Esophagus squamous epithelium (tissue), 5 donors: Measurements from ENCODE around the gene NUP98. TPM values are rescaled to one million over a fixed set of nuclear protein-coding genes. Genes with fewer than 3 reads are reported as not detected.
A peak's percentile ranks its signal among the peaks of the same experiment; 100 is the strongest.

Experiments used
- DNase-seq: peaks from one replicate; lab custom pipeline; 2025; lab: John Stamatoyannopoulos, UW
- H3K27ac ChIP-seq, 4 donors: fragments of 200-600 bp; sonication (generic); one replicate each; pipeline ENCODE4 v1.5.1; 2016 to 2019; ENCODE audit warnings: mild to moderate bottlenecking in 1 of 4
- H3K27me3 ChIP-seq, 4 donors: fragments of 200-600 bp; sonication (generic); 1 replicate in 3 of 4; 2 replicates in 1 of 4; pipeline versions ENCODE4 v1.5.1 to v1.6.0; 2017 to 2021; ENCODE audit warnings: antibody characterized with exemption in 1 of 4
- H3K36me3 ChIP-seq, 3 donors: fragments of 200-600 bp; sonication (generic); one replicate each; pipeline ENCODE4 v1.5.1; 2016 to 2019
- H3K4me1 ChIP-seq, 3 donors: fragments of 200-600 bp; sonication (generic); one replicate each; pipeline ENCODE4 v1.5.1; 2017 to 2019
- H3K4me3 ChIP-seq, 4 donors: fragments of 200-600 bp; sonication (generic); 1 replicate in 3 of 4; 2 replicates in 1 of 4; pipeline ENCODE4 v1.5.1; 2016 to 2019; ENCODE audit warnings: mild to moderate bottlenecking in 2 of 4, moderate library complexity in 1 of 4
- H3K9me3 ChIP-seq, 3 donors: fragments of 200-600 bp; sonication (generic); one replicate each; pipeline ENCODE4 v1.5.1; 2016 to 2019
- CTCF ChIP-seq, 6 experiments: fragments of 450-650 bp in 4 of 6; fragments of 200-600 bp in 2 of 6; sonication (generic) in 2 of 6; IDR thresholded peaks; one replicate each; pipeline ENCODE4 v1.5.1; 2016 to 2019; ENCODE audit warnings: antibody characterized with exemption in 6 of 6, mild to moderate bottlenecking in 4 of 6, moderate library complexity in 4 of 6
- POLR2A ChIP-seq, 4 donors: fragments of 450-650 bp; IDR thresholded peaks; one replicate each; pipeline ENCODE4 v1.6.1; 2017; ENCODE audit warnings: antibody characterized with exemption in 4 of 4, mild to moderate bottlenecking in 4 of 4, moderate library complexity in 3 of 4
- WGBS, 2 donors: methylation state at CpG; one replicate each; pipeline ENCODE4 v1.1.5; 2018; 5-methylcytosine and 5-hydroxymethylcytosine counted together
- intact Hi-C: fragments of 100-400 bp; cut with DNase I; formaldehyde crosslinking; loops from one replicate; pipeline ENCODE4 v1.15.0; 2022
- total RNA-seq, 4 donors: library from RNA; depleted of rRNA; stranded (reverse); fragments of >200 nt; gene quantifications; one replicate each; pipeline ENCODE4 v1.1.0, GENCODE V29; 2016
- donor health status: DM: yes; HTN: yes; CAD: no.

The NUP98 gene
- total RNA-seq, 4 donors from 2014 or later: 54.2 to 110 (median 79.2) TPM

GRCh38 chr11:3732671-3733436 lies 64.5 kb downstream of the NUP98 start:
- 84 to 86% methylated on average over 8 of the region's 8 CpGs for WGBS, 2 donors
- Histone ChIP-seq H3K27me3 (no peaks in the 10 kb centered on the region), H3K4me3 (no peak overlapping the region), H3K27ac (peak overlapping the region in 1 of 4 donors; percentile 1), H3K9me3 (no peaks in the 10 kb centered on the region), H3K4me1 (no peaks in the 10 kb centered on the region), H3K36me3 (peaks cover 5 to 100% (median 22%) of the 10 kb centered on the region in 3 donors)
- intact Hi-C loops: no loop called here
- DNase-seq: no peak
- TF ChIP-seq POLR2A (IDR thresholded peaks at IDR 0.05) (no peak), CTCF (IDR thresholded peaks at IDR 0.05) (no peak)

- 45 to 48% methylated on average over 6 of the region's 6 CpGs for WGBS, 2 donors
- Histone ChIP-seq H3K36me3 (peaks cover 14 to 100% (median 30%) of the 10 kb centered on the region in 3 donors), H3K4me3 (no peak overlapping the region), H3K27me3 (no peaks in the 10 kb centered on the region), H3K4me1 (no peaks in the 10 kb centered on the region), H3K9me3 (no peaks in the 10 kb centered on the region), H3K27ac (peak overlapping the region in 2 of 4 donors; percentile 29 to 34)
- no peak for DNase-seq
- intact Hi-C loops: no loop called here
- TF ChIP-seq CTCF (IDR thresholded peaks at IDR 0.05) (no peak), POLR2A (IDR thresholded peaks at IDR 0.05) (no peak)
These were observed 74.2 kb downstream of the NUP98 start for GRCh38 chr11:3723014-3723708.

GRCh38 chr11:3722100-3722499 lies 75.3 kb downstream of the NUP98 start:
- Histone ChIP-seq H3K27me3 (no peaks in the 10 kb centered on the region), H3K27ac (peak overlapping the region in 1 of 4 donors; percentile 37), H3K4me1 (no peaks in the 10 kb centered on the region), H3K9me3 (no peaks in the 10 kb centered on the region), H3K36me3 (peaks cover 20 to 100% (median 35%) of the 10 kb centered on the region in 3 donors), H3K4me3 (no peak overlapping the region)
- WGBS, 2 donors: 89 to 95% methylated on average over 2 of the region's 2 CpGs
- TF ChIP-seq POLR2A (IDR thresholded peaks at IDR 0.05): no peak
- no peak for TF ChIP-seq CTCF (IDR thresholded peaks at IDR 0.05)
- no peak for DNase-seq
- intact Hi-C loops: no loop called here

GRCh38 chr11:3720997-3721396 lies 76.4 kb downstream of the NUP98 start:
- 78 to 88% methylated on average over 2 of the region's 2 CpGs for WGBS, 2 donors
- H3K27me3 ChIP-seq: no peaks in the 10 kb centered on the region
- no peaks in the 10 kb centered on the region for H3K4me1 ChIP-seq
- no peak for TF ChIP-seq POLR2A (IDR thresholded peaks at IDR 0.05)
- TF ChIP-seq CTCF (IDR thresholded peaks at IDR 0.05): no peak
- H3K9me3 ChIP-seq: no peaks in the 10 kb centered on the region
- no peak overlapping the region for H3K27ac ChIP-seq
- intact Hi-C loops: no loop called here
- no peak overlapping the region for H3K4me3 ChIP-seq
- no peak for DNase-seq
- H3K36me3 ChIP-seq: peaks cover 24 to 100% (median 40%) of the 10 kb centered on the region in 3 donors

- Histone ChIP-seq H3K9me3 (no peaks in the 10 kb centered on the region), H3K36me3 (peaks cover 17 to 93% (median 24%) of the 10 kb centered on the region in 3 donors), H3K4me3 (no peak overlapping the region), H3K27ac (no peak overlapping the region), H3K27me3 (no peaks in the 10 kb centered on the region), H3K4me1 (no peaks in the 10 kb centered on the region)
- intact Hi-C loops: no loop called here
- no peak for DNase-seq
- no peak for TF ChIP-seq CTCF (IDR thresholded peaks at IDR 0.05)
- no peak for TF ChIP-seq POLR2A (IDR thresholded peaks at IDR 0.05)
- WGBS, 2 donors: 47 to 68% methylated on average over 6 of the region's 6 CpGs
These were observed 85.1 kb downstream of the NUP98 start for GRCh38 chr11:3712274-3712673.
